Tibial nerve (tissue), 3 donors: ENCODE measurements around the gene IRAK1.

ENCODE experiments used
- CTCF ChIP-seq, 5 experiments: fragments of 200-600 bp in 3 of 5; fragments of 450-650 bp in 2 of 5; sonication (generic) in 3 of 5; IDR thresholded peaks; one replicate each; pipeline ENCODE4 v1.5.1; 2016 to 2019; ENCODE audit warnings: antibody characterized with exemption in 5 of 5, mild to moderate bottlenecking in 3 of 5, moderate library complexity in 2 of 5
- POLR2A ChIP-seq, 2 donors: fragments of 450-650 bp; IDR thresholded peaks; one replicate each; pipeline ENCODE4 v1.6.1; 2017; ENCODE audit warnings: antibody characterized with exemption in 2 of 2, mild to moderate bottlenecking in 2 of 2, moderate library complexity in 2 of 2

- TF ChIP-seq CTCF (IDR thresholded peaks at IDR 0.05) (no peak), POLR2A (IDR thresholded peaks at IDR 0.05) (no peak)
Measured at GRCh38 chrX:154050113-154050495, 30.4 kb upstream of the IRAK1 start.
